Kasumi-1 (cell line): Measurements from ENCODE around the gene GNG7.
"Not testable (repeated sequence)": the region's sequence is repeated elsewhere in the genome, so short reads cannot be mapped to it uniquely, and the experiment has no call there.

Experiments
- DNase-seq, 2 experiments: peaks; one replicate each; lab custom pipeline; 2025; lab: John Stamatoyannopoulos, UW

Gene GNG7

DNA sequence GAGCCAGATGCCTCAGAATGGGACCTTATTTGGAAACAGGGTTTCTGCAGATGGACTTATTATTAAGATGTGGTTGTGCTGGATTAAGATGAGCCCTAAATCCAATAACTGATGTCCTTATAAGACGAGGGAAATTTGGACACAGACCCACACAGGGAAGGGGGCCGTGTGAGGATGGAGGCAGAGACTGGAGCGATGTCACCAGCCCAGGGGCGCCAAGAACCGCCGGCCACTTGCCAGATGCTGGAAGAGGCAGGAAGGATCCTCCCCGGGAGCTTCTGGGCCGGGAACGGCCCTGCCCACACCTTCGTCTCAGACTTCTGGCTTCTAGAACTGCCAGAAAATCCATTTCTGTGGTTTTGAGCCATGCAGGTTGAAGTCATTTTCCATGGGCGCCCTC lies 26.6 kb downstream of the GNG7 start:
- DNase-seq: no peak

DNA sequence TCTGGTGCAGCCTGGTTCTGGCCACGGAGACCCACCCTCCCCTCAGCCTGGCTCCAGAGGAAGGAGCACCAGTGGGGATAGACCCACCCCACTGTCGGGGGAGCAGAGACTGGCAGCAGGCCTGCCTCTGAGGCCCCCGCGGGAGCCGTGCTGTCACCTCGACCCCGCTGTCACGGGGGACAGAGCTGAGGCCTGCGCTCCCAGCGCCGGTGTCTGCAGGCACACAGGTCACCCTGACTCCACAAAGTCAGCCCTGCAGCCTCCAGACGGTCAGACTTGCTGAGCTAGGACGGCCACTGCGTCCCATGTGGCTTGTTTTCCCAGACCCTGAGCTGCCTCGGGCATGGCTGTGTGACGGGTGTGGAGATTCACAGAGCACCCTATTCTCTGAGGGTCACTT lies 32.3 kb downstream of the GNG7 start:
- DNase-seq: no peak

GRCh38 chr19:2668175-2668763 lies 34.2 kb downstream of the GNG7 start:
- no peak for DNase-seq

GRCh38 chr19:2667349-2667748 lies 35.1 kb downstream of the GNG7 start:
- DNase-seq: not testable (repeated sequence)

- no peak for DNase-seq
Observed at GRCh38 chr19:2666344-2666994, 36.0 kb downstream of the GNG7 start.

DNA sequence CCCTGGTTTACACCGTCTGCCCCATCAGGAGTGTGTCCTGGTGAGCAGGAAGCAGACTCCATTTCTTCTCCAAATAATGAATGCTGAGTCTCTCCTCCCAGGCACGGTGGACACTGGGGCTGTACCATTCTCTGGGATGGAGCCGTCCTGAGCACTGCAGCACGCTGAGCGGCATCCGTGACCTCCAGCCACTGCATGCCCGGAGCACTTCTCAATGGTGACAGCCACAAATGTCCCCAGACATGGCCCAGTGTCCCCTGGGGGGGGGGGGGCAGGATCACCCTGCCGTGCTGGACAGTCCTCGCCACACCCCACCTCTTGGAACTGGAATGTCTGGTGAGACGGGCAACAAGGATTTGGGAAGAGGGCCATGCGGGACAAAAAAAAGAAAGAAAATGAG lies 37.4 kb downstream of the GNG7 start:
- no peak for DNase-seq

DNA sequence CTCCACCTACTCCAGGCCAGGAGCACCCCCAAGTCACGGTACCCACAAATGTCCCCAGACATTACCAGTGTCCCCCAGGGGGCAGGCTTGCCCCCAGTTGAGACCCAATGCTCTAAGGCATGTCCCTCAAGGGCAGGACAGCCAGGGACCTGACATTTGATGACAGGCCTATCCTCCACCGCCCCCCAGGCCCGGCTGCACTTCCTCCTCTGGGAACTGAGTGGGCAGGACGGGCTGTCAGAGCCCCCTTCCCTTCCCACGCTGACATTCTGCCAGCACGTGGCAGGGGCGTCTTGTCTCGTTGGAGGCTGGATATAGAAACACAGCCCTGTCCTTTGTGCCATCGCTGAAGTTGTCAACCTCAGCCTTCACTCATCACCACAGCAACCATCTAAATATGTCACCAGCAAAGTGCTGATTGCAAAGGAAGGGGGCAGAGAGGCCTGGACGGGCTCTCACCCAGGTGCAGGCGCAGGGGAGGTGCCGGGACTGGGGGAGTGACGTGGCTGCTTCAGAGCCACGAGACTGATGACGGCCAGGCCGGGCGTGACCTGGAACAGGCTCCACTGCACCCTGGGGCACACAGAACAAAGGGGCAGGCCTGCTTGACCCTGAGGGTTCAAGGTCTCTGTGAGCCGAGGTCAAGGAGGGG lies 38.4 kb downstream of the GNG7 start:
- no peak for DNase-seq

- peak; percentile 13 to 17 for DNase-seq
Observed at GRCh38 chr19:2661615-2662014, 40.9 kb downstream of the GNG7 start.

- DNase-seq: no peak
Observed at GRCh38 chr19:2659856-2660432, 42.5 kb downstream of the GNG7 start.

DNA sequence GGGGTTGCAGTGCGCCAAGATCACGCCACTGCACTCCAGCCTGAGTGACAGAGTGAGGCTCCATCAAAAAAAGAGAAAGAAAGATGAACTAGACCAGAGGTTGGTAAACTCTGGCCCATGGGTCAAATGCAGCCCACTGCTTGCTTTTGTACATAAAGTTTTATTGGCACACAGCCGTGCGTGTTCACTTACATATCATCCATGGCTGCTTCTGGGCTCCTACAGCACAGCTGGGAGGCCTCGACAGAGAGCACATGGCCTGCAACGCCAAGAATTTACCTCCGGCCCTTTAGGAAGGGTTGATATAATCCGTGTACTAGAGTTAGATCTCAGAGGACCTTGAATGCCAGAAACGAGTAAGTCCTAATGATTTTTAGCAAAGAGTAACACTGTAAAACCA lies 46.0 kb downstream of the GNG7 start:
- DNase-seq: no peak

GRCh38 chr19:2653710-2654707 lies 48.5 kb downstream of the GNG7 start:
- DNase-seq: no peak

DNA sequence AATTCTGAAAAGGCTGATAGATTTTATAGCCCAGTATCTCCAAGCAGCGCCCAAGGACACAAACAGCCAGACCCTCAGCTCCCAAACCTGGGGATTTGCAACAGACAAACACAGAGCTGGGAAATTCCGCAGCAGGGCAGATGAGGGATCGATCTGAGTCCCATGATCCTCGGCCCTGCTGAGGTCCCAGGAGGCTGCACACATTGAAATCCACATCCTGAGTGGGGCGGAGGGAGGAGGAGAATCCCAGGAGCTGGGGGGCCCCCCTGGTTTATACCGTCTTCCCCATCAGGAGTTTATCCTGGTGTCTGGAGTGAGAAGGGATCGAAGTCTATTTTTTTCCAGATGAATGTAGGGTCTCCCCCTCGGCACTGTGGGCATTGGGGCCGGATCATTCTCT lies 49.3 kb downstream of the GNG7 start:
- DNase-seq: no peak

DNA sequence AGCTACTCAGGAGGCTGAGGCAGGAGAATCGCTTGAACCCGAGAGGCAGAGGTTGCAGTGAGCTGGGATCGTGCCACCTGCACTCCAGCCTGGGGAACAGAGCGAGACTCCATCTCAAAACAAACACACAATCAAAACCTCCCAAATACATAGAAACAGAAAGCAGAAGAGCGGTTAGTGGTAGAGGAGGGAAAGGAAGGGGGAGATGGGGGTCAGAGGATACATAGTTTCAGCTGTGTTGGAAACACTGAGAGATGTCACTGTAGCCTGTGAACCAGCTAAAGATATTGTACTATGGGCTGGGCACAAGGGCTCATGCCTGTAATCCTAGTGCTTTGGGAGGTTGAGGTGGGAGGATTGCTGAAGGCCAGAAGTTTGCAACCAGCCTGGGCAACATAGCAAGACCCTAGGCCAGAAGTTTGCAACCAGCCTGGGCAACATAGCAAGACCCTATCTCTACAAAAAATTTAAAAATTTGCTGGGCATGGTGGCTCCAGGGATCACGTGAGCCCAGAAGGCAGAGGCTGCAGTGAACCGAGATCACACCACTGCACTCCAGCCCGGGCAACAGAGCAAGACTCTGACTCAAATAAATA lies 49.9 kb downstream of the GNG7 start:
- DNase-seq: no peak

GRCh38 chr19:2651002-2651733 lies 51.3 kb downstream of the GNG7 start:
- DNase-seq: not testable (repeated sequence)

DNA sequence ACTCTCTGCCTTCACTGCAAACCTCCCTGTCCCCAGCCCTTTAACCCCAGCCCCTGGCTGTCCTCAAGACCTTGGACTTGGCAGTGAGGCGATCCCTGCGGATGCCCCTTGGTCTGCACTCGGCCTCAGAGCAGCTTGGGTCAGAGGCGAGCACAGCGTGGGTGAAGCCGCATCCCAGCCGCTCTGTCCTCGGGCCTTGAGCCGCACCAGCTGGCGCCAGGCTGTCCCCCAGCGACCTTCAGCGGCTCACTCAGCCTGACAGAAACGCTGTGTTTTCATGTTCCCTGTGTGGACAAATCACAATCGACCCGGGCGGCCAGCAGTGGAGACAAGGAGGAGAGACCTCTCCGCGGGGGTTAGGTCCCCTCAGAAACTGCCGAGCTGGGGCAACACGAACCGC lies 52.0 kb downstream of the GNG7 start:
- DNase-seq: no peak

GRCh38 chr19:2648528-2648937 lies 54.0 kb downstream of the GNG7 start:
- peak; percentile 86 to 89 for DNase-seq

DNA sequence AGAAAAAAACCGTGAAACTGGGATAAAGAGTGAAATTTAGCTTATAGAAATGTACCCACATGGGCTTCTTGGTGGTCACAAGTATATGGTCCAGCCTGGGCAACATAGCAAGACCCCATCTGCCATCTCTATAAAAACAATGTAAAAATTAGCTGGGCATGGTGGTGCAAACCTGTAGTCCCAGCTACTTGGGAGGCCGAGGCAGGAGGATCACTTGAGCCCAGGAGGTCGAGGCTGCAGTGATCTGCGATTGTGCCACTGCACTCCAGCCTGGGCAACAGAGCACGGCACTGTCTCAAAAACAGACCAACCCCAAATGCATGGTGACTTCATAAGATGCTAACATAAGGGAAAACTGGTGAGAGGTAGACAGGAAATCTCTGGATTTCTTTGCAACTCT lies 54.4 kb downstream of the GNG7 start:
- DNase-seq: no peak

DNA sequence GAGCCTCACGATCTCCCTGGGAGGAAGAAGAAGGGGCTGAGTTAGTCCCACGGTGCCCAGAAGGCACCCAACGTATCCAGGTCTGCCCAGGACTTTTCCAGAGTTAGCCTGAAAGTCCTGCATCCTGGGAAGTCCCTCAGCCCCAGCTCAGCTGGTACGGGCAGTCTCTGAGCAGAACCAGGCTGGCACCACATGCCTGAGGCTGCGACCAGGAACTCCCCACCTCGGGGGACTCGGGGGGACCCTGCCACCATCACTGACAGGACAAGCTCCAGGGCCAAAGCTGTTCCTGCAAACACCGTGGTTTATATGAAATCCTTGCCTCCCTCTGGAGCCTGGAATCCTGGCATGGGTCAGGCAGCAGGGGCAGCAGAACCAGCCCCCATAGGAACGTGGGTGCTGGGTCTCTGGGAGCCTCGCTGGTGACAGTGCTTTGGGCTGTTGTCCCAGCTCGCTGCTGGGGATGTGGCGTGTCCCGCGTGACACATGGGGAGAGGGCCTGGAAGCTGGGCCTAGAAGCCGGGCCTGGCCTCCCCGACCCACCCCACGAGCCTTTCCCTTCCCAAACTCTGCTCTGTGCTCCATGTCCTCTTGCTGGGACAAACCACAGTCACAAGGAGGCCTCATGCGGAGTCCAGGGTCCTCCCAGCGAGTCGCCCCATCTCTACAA lies 55.5 kb downstream of the GNG7 start:
- no peak for DNase-seq

- DNase-seq: no peak
Observed at GRCh38 chr19:2645826-2646225, 56.7 kb downstream of the GNG7 start.

- DNase-seq: not testable (repeated sequence)
Observed at GRCh38 chr19:2643123-2643737, 59.3 kb downstream of the GNG7 start.
